Hypothalamus (tissue), 51 donors: ENCODE results near the gene ZBTB45.
"Not testable (repeated sequence)": the region's sequence is repeated elsewhere in the genome, so short reads cannot be mapped to it uniquely, and the experiment has no call there.

Experiments
- DNase-seq, 51 donors: peaks; one replicate each; lab custom pipeline; 2025; lab: John Stamatoyannopoulos, UW

Gene ZBTB45

DNA sequence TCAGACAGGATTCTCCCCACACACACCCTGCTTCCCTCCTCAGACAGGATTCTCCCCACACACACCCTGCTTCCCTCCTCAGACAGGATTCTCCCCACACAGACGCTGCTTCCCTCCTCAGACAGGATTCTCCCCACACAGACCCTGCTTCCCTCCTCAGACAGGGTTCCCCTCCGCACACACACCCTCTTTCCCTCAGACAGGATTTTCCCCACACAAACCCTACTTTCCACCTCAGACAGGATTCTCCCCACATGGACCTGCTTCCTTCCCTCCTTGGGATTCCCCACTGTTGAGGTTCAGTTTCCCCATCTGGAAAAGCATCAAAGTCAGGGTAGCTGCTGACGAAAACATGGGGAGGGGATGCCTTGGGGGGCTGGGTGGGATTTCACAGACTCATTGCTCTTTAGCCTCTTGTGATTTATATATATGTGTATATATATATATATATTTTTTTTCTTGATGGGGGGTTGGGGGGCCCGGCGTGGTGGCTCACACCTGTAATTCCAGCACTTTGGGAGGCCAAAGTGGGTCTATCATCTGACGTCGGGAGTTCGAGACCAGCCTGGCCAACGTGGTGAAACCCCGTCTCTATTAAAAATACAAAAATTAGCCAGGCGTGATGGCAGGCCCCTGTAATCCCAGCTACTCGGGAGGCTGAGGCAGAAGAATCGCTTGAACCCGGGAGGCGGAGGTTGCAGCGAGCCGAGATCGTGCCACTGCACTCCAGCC, 23.2 kb upstream of the ZBTB45 start:
- not testable (repeated sequence) for DNase-seq

DNA sequence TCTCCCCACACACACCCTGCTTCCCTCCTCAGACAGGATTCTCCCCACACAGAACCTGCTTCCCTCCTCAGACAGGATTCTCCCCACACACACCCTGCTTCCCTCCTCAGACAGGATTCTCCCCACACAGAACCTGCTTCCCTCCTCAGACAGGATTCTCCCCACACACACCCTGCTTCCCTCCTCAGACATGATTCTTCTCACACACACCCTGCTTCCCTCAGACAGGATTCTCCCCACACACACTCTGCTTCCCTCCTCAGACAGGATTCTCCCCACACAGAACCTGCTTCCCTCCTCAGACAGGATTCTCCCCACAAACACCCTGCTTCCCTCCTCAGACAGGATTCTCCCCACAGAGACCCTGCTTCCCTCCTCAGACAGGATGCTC, 19.6 kb upstream of the ZBTB45 start:
- DNase-seq, result not testable (repeated sequence)

- no peak for DNase-seq
Observed at GRCh38 chr19:58538257-58539168, 18.9 kb upstream of the ZBTB45 start.

- DNase-seq, result no peak
Observed at GRCh38 chr19:58536852-58537798, 17.5 kb upstream of the ZBTB45 start.

DNA sequence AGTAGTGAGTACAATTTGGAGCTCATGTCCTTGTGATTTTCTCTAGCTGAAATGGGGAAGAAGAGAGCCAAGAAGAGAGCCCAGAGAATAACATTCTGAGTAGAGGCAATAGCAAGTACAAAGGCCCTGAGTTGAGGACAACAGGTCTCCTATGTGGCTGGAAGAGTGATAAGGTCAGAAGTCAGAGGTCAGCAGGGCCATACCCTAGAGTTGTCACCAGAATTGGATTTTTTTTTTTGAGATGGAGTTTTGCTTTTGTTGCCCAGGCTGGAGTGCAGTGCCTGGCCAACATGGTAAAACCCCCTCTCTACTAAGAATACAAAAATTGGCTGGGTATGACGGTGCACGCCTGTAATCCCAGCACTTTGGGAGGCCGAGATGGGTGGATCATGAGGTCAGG, 16.2 kb upstream of the ZBTB45 start:
- DNase-seq, result no peak

DNA sequence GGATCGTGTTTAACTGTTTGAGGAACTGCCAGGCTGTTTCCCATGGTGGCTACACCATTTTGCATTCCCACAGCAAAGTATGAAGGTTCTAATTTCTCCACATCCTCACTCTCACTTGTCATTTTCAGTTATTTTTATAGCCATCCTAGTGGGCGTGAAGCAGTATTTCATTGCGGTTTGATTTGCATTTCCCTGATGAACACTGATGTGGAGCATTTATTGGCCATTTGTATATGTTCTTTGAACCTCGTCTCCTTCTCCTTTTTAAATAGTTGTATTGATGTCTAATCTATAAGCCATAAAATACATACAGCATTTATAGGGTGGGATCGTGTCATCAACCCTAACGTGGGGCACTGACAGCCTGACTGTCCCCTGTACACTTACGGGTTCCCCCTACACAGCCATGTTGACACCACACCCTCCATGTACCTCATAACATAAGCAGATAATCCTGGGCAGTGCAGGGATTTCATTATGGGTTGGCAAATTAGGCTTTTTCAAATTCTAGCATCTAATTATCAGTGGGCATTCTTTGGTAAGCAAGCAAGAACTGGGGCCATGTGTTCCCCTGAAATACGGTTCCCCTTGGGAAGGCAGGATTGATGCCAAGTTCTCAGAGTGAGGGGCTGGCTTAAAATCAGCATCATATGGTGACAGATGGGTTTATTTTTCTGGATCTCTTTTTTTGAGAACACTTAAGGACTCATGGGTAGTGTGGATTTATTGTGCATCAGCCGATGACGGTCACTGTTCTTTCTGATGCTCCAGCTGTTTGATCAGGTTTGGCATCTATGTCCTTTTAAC, 11.6 kb upstream of the ZBTB45 start:
- no peak for DNase-seq

DNA sequence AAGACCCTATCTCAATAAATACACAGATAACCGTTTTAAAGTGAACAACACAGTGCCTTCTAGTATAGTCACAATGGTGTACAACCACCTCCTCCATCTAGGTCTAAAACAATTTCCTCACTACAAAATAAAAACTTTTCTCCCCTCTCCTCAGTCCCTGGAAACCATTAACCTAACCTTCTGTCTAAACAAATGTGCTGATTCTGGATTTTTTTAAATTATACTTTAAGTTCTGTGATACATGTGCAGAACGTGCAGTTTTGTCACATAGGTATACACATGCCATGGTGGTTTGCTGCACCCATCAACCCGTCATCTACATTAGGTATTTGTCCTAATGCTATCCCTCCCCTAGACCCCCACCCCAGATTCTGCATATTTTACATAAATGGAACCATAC, 9.8 kb upstream of the ZBTB45 start:
- no peak for DNase-seq

DNA sequence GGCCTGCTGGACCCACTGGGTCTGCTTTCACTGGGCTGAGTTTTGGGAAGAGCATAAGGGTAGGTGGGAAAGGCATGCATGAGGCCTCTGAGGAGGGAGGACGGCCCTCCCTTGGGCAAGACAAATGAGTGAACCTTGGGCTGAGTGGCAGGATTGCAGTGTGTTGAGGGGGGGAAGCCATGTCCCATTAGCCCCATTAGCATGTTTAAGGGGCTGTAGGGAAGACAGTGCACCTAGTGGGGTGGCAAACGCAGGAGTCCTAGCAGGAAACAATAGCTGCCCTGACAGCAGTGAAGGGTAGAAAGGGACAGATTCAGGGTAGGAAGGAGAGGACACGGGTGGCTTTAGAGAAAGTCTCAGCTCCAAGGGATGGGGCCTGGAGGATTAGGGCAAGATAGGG, 3.1 kb upstream of the ZBTB45 start:
- DNase-seq, result no peak

DNA sequence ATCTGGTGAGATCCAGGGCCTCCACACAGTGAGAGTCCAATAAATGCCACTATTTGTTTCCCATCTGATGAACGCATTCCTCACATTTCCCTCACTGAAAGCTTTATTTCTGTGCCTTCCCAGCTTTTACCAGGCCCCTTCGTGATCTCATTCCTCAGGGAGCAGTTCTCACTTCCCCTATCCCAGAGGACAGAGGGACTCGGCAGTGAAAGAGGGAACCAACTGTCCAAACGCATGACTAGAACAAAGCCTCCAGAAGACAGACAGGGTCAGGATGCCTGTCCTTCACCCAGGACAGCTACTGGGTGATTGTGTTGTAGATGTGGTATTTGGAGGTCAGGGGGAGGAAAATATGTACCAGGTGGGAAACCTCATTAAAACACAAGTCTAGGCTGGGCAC, 2.0 kb upstream of the ZBTB45 start:
- DNase-seq, result no peak

GRCh38 chr19:58520257-58520599, 618 bp upstream of the ZBTB45 start:
- no peak for DNase-seq

DNA sequence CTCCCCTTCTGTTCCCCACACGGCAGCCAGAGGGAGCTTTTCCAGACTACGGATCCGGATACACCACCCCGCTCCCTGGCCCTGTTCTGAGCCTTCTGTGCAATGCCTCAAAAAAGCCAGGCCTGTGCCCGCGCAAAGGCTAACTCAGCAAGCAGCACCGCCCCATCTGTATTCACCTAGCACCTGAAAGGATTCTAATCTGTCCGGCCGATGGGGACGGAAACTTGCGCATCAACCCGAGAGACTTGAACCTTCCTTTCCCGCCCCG, 589 bp downstream of the ZBTB45 start:
- peak in 36 of 51 donors; percentile 9 to 68 (median 48) for DNase-seq

DNA sequence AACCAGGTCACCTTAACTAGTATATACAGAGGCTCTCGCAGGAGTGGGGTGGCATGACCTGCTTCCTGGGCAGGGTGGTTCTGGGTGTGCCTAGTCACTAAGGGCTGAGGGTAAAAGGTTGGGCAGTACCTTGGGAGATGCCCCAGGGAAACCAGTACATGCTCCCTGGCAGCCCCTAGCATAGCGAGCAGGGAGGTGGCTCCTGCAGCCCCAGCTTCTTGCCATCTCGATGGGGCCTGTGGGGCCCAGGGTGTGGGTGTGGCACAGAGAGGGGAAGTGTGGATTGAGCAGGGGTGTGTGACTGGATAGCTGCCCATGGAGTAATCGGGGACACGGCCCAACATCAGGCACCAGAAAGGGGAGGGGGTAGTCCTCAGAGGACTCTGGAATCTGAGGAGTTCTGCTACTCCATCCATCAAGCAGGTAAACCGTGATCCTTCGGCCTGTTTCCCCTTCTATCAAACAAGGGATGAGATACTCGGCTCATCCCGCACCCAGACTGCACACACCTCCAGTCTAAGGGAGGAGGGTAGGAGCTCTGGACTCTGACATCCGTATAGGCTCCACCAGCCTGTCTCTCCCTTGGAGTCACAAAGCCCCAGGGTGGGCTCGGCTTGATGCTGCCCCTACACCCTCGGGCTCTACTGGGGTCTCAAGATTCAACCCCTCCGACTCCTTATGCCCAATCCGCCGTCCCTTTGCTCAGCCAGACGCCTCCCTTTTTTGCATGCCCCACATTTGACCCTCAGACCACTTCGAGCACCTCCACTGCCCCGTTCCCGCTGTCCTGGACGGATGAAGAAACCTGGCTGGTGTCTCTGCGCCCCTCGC, 1.1 kb downstream of the ZBTB45 start:
- no peak for DNase-seq

GRCh38 chr19:58516964-58517833, 2.4 kb downstream of the ZBTB45 start:
- no peak for DNase-seq

GRCh38 chr19:58516246-58516836, 3.3 kb downstream of the ZBTB45 start:
- DNase-seq, result no peak

- no peak for DNase-seq
Observed at GRCh38 chr19:58515259-58515658, 4.4 kb downstream of the ZBTB45 start.

DNA sequence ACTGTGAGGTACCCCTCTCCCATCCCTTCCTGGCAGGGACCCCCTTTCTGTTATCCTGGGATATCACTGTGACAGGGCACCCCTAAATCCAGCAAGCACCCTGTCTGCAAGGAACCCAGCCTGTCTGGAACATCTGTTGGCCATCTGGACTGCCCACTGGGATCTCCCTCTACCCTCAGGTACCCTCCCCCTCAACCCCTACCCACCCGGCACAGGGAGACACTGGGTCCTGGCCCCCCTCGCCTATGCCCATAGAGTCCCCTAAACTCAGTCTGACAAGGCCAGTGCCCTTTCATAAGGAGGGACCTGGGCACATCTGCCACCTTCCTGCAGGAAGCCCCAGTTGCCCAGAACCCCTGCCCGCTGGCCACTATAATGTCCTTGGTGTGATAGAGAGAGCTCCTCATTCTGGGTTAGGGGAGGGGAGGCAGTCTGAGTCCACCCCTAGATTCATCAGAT, 5.0 kb downstream of the ZBTB45 start:
- DNase-seq, result no peak

- peak in 49 of 51 donors; percentile 12 to 89 (median 67) for DNase-seq
Observed at GRCh38 chr19:58513694-58514563, 5.7 kb downstream of the ZBTB45 start.
